HEK293 (cell line): Measurements from ENCODE around the gene LEUTX.

Source experiments
- BCL11A ChIP-seq: fragments of 450-650 bp; formaldehyde crosslinking; IDR thresholded peaks from 2 replicates; pipeline ENCODE4 v1.5.1; 2016; ENCODE audit warnings: low read depth, missing biosample characterization, missing genetic modification characterization
- EGR2 ChIP-seq: fragments of 450-650 bp; formaldehyde crosslinking; IDR thresholded peaks from 2 replicates; pipeline ENCODE4 v1.5.1; 2016; ENCODE audit warnings: low read depth, missing biosample characterization, missing genetic modification characterization
- KLF7 ChIP-seq: fragments of 450-650 bp; formaldehyde crosslinking; IDR thresholded peaks from 2 replicates; pipeline ENCODE4 v1.5.1; 2016; ENCODE audit warnings: missing biosample characterization, missing genetic modification characterization, borderline replicate concordance
- MZF1 ChIP-seq: fragments of 450-650 bp; formaldehyde crosslinking; IDR thresholded peaks from 2 replicates; pipeline ENCODE4 v1.5.1; 2017; ENCODE audit warnings: missing biosample characterization, missing genetic modification characterization, borderline replicate concordance
- TSHZ1 ChIP-seq: fragments of 450-650 bp; formaldehyde crosslinking; IDR thresholded peaks from 2 replicates; pipeline ENCODE4 v1.5.1; 2016; ENCODE audit warnings: missing biosample characterization, missing genetic modification characterization, borderline replicate concordance
- ZBTB17 ChIP-seq: fragments of 450-650 bp; formaldehyde crosslinking; IDR thresholded peaks from 2 replicates; pipeline ENCODE4 v1.5.1; 2016; ENCODE audit warnings: missing biosample characterization, missing genetic modification characterization
- ZFP3 ChIP-seq: fragments of 450-650 bp; formaldehyde crosslinking; IDR thresholded peaks from 2 replicates; pipeline ENCODE4 v1.5.1; 2016; ENCODE audit warnings: low read depth, missing biosample characterization, missing genetic modification characterization
- ZNF10 ChIP-seq: fragments of 450-650 bp; formaldehyde crosslinking; IDR thresholded peaks from 2 replicates; pipeline ENCODE4 v1.5.1; 2017; ENCODE audit warnings: missing biosample characterization, missing genetic modification characterization
- ZNF112 ChIP-seq: fragments of 450-650 bp; formaldehyde crosslinking; IDR thresholded peaks from 2 replicates; pipeline ENCODE4 v1.5.0; 2017; ENCODE audit warnings: missing biosample characterization, missing genetic modification characterization
- ZNF157 ChIP-seq: fragments of 450-650 bp; formaldehyde crosslinking; IDR thresholded peaks from 2 replicates; pipeline ENCODE4 v1.5.1; 2016; ENCODE audit warnings: missing biosample characterization, missing genetic modification characterization
- ZNF221 ChIP-seq: fragments of 450-650 bp; formaldehyde crosslinking; IDR thresholded peaks from 2 replicates; pipeline ENCODE4 v1.5.1; 2017; ENCODE audit warnings: missing biosample characterization, missing genetic modification characterization, borderline replicate concordance
- ZNF274 ChIP-seq, 2 experiments: fragments of 200-500 bp in 1 of 2; fragments of 450-650 bp in 1 of 2; sonication (Bioruptor generic) in 1 of 2; formaldehyde crosslinking in 1 of 2; IDR thresholded peaks; 2 replicates each; pipeline versions ENCODE4 v1.5.1 to v1.6.1; 2014 to 2016; ENCODE audit warnings: borderline replicate concordance in 1 of 2, inconsistent platforms in 1 of 2, low read length in 1 of 2, missing biosample characterization in 1 of 2, missing genetic modification characterization in 1 of 2
- ZNF366 ChIP-seq: fragments of 450-650 bp; formaldehyde crosslinking; conservative IDR thresholded peaks from 2 replicates; pipeline ENCODE4 v1.5.1; 2016; ENCODE audit warnings: missing biosample characterization, missing genetic modification characterization
- ZNF521 ChIP-seq: fragments of 450-650 bp; formaldehyde crosslinking; IDR thresholded peaks from 2 replicates; pipeline ENCODE4 v1.5.1; 2017; ENCODE audit warnings: missing biosample characterization, mild to moderate bottlenecking, missing genetic modification characterization
- ZNF529 ChIP-seq: fragments of 450-650 bp; formaldehyde crosslinking; IDR thresholded peaks from 2 replicates; pipeline ENCODE4 v1.5.1; 2017; ENCODE audit warnings: missing genetic modification characterization, missing biosample characterization; ENCODE audit not compliant: insufficient replicate concordance
- ZNF549 ChIP-seq: fragments of 450-650 bp; IDR thresholded peaks from 2 replicates; pipeline ENCODE4 v1.5.1; 2018; ENCODE audit warnings: missing biosample characterization, missing genetic modification characterization, mild to moderate bottlenecking, inconsistent platforms, moderate library complexity
- ZNF555 ChIP-seq: fragments of 450-650 bp; formaldehyde crosslinking; conservative IDR thresholded peaks from 2 replicates; pipeline ENCODE4 v1.5.1; 2017; ENCODE audit warnings: missing biosample characterization, mild to moderate bottlenecking, missing genetic modification characterization, inconsistent platforms
- ZNF626 ChIP-seq: fragments of 450-650 bp; sonication (Bioruptor Pico); formaldehyde crosslinking; IDR thresholded peaks from 2 replicates; pipeline ENCODE4 v1.5.1; 2018; ENCODE audit warnings: missing biosample characterization, missing genetic modification characterization, inconsistent platforms
- ZNF654 ChIP-seq: fragments of 450-650 bp; formaldehyde crosslinking; IDR thresholded peaks from 2 replicates; pipeline ENCODE4 v1.5.1; 2016; ENCODE audit warnings: low read depth, missing biosample characterization, missing genetic modification characterization
- ZNF670 ChIP-seq: fragments of 450-650 bp; formaldehyde crosslinking; IDR thresholded peaks from 2 replicates; pipeline ENCODE4 v1.5.1; 2016; ENCODE audit warnings: missing biosample characterization, missing genetic modification characterization, low read depth
- ZNF701 ChIP-seq: fragments of 450-650 bp; formaldehyde crosslinking; IDR thresholded peaks from 2 replicates; pipeline ENCODE4 v1.5.1; 2016; ENCODE audit warnings: missing biosample characterization, missing genetic modification characterization
- ZNF791 ChIP-seq: fragments of 450-650 bp; formaldehyde crosslinking; IDR thresholded peaks from 2 replicates; pipeline ENCODE4 v1.5.1; 2016; ENCODE audit warnings: missing biosample characterization, missing genetic modification characterization
- ZSCAN16 ChIP-seq: fragments of 450-650 bp; formaldehyde crosslinking; IDR thresholded peaks from 2 replicates; pipeline ENCODE4 v1.5.1; 2016; ENCODE audit warnings: missing biosample characterization, missing genetic modification characterization
- TF ChIP-seq, protein P1 (sequence below): fragments of 450-650 bp; formaldehyde crosslinking; IDR thresholded peaks from 2 replicates; pipeline ENCODE4 v1.5.1; 2016; ENCODE audit warnings: missing biosample characterization, missing genetic modification characterization
- TF ChIP-seq, protein P2 (sequence below): fragments of 450-650 bp; formaldehyde crosslinking; IDR thresholded peaks from 2 replicates; pipeline ENCODE4 v1.5.1; 2016; ENCODE audit warnings: missing biosample characterization, missing genetic modification characterization
- TF ChIP-seq, protein P3 (sequence below): fragments of 450-650 bp; formaldehyde crosslinking; conservative IDR thresholded peaks from 2 replicates; pipeline ENCODE4 v1.5.1; 2016; ENCODE audit warnings: low read depth, missing biosample characterization, missing genetic modification characterization

The LEUTX gene

GRCh38 chr19:39833464-39834286, 55.0 kb downstream of the LEUTX start, which contains the start of gene DYRK1B (continued):
- no peak for TF ChIP-seq ZNF112 (tag by site-specific recombination)
- TF ChIP-seq MZF1 (tag by site-specific recombination): no peak
- TF ChIP-seq ZNF521 (tag by site-specific recombination): no peak
- TF ChIP-seq ZNF626 (tag by site-specific recombination): no peak
- no peak for TF ChIP-seq ZNF555
- no peak for TF ChIP-seq ZNF549 (tag by site-specific recombination)
- no peak for TF ChIP-seq ZFP3 (tag by site-specific recombination)
- TF ChIP-seq ZNF670 (tag by site-specific recombination): no peak
- TF ChIP-seq ZBTB17 (tag by site-specific recombination): peak; percentile 97
- no peak for TF ChIP-seq ZNF529 (tag by site-specific recombination)
- TF ChIP-seq ZNF274 (IDR thresholded peaks at IDR 0.05; ENCODE audit: low read length): no peak
- no peak for TF ChIP-seq ZNF274 (tag by site-specific recombination; IDR thresholded peaks at IDR 0.05; ENCODE audit: borderline replicate concordance)
- TF ChIP-seq, protein P1, sequence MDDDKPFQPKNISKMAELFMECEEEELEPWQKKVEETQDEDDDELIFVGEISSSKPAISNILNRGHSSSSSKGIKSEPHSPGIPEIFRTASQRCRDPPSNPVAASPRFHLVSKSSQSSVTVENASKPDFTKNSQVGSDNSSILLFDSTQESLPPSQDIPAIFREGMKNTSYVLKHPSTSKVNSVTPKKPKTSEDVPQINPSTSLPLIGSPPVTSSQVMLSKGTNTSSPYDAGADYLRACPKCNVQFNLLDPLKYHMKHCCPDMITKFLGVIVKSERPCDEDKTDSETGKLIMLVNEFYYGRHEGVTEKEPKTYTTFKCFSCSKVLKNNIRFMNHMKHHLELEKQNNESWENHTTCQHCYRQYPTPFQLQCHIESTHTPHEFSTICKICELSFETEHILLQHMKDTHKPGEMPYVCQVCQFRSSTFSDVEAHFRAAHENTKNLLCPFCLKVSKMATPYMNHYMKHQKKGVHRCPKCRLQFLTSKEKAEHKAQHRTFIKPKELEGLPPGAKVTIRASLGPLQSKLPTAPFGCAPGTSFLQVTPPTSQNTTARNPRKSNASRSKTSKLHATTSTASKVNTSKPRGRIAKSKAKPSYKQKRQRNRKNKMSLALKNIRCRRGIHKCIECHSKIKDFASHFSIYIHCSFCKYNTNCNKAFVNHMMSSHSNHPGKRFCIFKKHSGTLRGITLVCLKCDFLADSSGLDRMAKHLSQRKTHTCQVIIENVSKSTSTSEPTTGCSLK: no peak
- 0 out of 2 replicates have a peak, but pooled peaks have one; percentile 25 for TF ChIP-seq ZNF221 (tag by site-specific recombination)
- no peak for TF ChIP-seq ZNF791
- TF ChIP-seq, protein P2, sequence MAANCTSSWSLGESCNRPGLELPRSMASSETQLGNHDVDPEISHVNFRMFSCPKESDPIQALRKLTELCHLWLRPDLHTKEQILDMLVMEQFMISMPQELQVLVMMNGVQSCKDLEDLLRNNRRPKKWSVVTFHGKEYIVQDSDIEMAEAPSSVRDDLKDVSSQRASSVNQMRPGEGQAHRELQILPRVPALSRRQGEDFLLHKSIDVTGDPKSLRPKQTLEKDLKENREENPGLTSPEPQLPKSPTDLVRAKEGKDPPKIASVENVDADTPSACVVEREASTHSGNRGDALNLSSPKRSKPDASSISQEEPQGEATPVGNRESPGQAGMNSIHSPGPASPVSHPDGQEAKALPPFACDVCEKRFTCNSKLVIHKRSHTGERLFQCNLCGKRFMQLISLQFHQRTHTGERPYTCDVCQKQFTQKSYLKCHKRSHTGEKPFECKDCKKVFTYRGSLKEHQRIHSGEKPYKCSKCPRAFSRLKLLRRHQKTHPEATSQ (tag by site-specific recombination): 0 out of 2 replicates have a peak, but pooled peaks have one; percentile 89
- TF ChIP-seq ZNF366: peak; percentile 85
- TF ChIP-seq ZNF654: no peak
- TF ChIP-seq EGR2 (tag by site-specific recombination): peak; percentile 97
- TF ChIP-seq ZNF157 (tag by site-specific recombination): no peak; the same call in 1 of the 2 replicates
- TF ChIP-seq ZNF10: peak; percentile 97
- peak; percentile 96 for TF ChIP-seq BCL11A (tag by site-specific recombination)
- TF ChIP-seq, protein P3, sequence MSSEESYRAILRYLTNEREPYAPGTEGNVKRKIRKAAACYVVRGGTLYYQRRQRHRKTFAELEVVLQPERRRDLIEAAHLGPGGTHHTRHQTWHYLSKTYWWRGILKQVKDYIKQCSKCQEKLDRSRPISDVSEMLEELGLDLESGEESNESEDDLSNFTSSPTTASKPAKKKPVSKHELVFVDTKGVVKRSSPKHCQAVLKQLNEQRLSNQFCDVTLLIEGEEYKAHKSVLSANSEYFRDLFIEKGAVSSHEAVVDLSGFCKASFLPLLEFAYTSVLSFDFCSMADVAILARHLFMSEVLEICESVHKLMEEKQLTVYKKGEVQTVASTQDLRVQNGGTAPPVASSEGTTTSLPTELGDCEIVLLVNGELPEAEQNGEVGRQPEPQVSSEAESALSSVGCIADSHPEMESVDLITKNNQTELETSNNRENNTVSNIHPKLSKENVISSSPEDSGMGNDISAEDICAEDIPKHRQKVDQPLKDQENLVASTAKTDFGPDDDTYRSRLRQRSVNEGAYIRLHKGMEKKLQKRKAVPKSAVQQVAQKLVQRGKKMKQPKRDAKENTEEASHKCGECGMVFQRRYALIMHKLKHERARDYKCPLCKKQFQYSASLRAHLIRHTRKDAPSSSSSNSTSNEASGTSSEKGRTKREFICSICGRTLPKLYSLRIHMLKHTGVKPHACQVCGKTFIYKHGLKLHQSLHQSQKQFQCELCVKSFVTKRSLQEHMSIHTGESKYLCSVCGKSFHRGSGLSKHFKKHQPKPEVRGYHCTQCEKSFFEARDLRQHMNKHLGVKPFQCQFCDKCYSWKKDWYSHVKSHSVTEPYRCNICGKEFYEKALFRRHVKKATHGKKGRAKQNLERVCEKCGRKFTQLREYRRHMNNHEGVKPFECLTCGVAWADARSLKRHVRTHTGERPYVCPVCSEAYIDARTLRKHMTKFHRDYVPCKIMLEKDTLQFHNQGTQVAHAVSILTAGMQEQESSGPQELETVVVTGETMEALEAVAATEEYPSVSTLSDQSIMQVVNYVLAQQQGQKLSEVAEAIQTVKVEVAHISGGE: peak; percentile 89
- peak; percentile 98 for TF ChIP-seq KLF7
- TF ChIP-seq ZSCAN16 (tag by site-specific recombination): peak; percentile 85; the same call in 1 of the 2 replicates
- no peak; the same call in 1 of the 2 replicates for TF ChIP-seq ZNF701
- TF ChIP-seq TSHZ1 (tag by site-specific recombination): no peak; the same call in 1 of the 2 replicates
